K562 (cell line): ENCODE results near the gene ZNF174. TPM values are rescaled to one million over a fixed set of nuclear protein-coding genes. Genes with fewer than 3 reads are reported as not detected.

ENCODE experiments used
- EGR1 ChIP-seq: fragments of 450-650 bp; conservative IDR thresholded peaks from 2 replicates; pipeline ENCODE4 v1.6.1; 2017; ENCODE audit warnings: mild to moderate bottlenecking
- EHMT2 ChIP-seq: fragments of 450-650 bp; IDR thresholded peaks from 2 replicates; pipeline ENCODE4 v1.6.1; 2018; ENCODE audit warnings: antibody characterized with exemption
- ETV5 ChIP-seq: sonication (generic); formaldehyde crosslinking; IDR thresholded peaks from 2 replicates; pipeline ENCODE4 v1.4.0; 2020; ENCODE audit warnings: low read depth, mild to moderate bottlenecking, missing genetic modification reagents
- GATAD2B ChIP-seq: fragments of 450-650 bp; IDR thresholded peaks from 2 replicates; pipeline ENCODE4 v1.6.1; 2017; ENCODE audit warnings: mild to moderate bottlenecking, borderline replicate concordance
- HDAC8 ChIP-seq: fragments of 450-650 bp; IDR thresholded peaks from 2 replicates; pipeline ENCODE4 v1.6.1; 2016; ENCODE audit warnings: mild to moderate bottlenecking, missing genetic modification characterization, moderate library complexity, missing compliant biosample characterization
- MTA3 ChIP-seq: fragments of 450-650 bp; formaldehyde crosslinking; IDR thresholded peaks from 2 replicates; pipeline ENCODE4 v1.6.1; 2017; ENCODE audit warnings: mild to moderate bottlenecking, borderline replicate concordance
- NR4A1 ChIP-seq, 2 experiments: fragments of 250-450 bp in 1 of 2; fragments of 450-650 bp in 1 of 2; sonication (Bioruptor Pico) in 1 of 2; IDR thresholded peaks; 2 replicates each; pipeline versions ENCODE4 v1.4.0 to v1.6.1; 2016 to 2020; ENCODE audit warnings: mild to moderate bottlenecking in 2 of 2, missing compliant biosample characterization in 1 of 2, missing genetic modification characterization in 1 of 2, moderate library complexity in 1 of 2
- PHF21A ChIP-seq: fragments of 450-650 bp; IDR thresholded peaks from 2 replicates; pipeline ENCODE4 v1.6.1; 2017; ENCODE audit warnings: low read depth, borderline replicate concordance
- RREB1 ChIP-seq: fragments of 250-450 bp; sonication (Bioruptor Pico); IDR thresholded peaks from 2 replicates; pipeline ENCODE4 v1.4.0; 2020
- SMAD4 ChIP-seq: fragments of 250-450 bp; sonication (Bioruptor Pico); conservative IDR thresholded peaks from 2 replicates; pipeline ENCODE4 v1.8.0; 2021; ENCODE audit warnings: inconsistent platforms, mild to moderate bottlenecking, moderate library complexity
- XRCC5 ChIP-seq: fragments of 200-400 bp; formaldehyde crosslinking; IDR thresholded peaks from 2 replicates; pipeline ENCODE4 v1.6.1; 2017; ENCODE audit warnings: low read depth, mild to moderate bottlenecking, low read length
- ZNF263 ChIP-seq: sonication (generic); formaldehyde crosslinking; IDR thresholded peaks from 2 replicates; pipeline ENCODE4 v1.8.0; 2022; ENCODE audit warnings: mild to moderate bottlenecking, missing genetic modification reagents, borderline replicate concordance
- ZNF431 ChIP-seq: sonication (generic); formaldehyde crosslinking; IDR thresholded peaks from 2 replicates; pipeline ENCODE4 v1.8.0; 2022; ENCODE audit warnings: mild to moderate bottlenecking, missing genetic modification reagents
- ZNF511 ChIP-seq: sonication (generic); formaldehyde crosslinking; IDR thresholded peaks from 2 replicates; pipeline ENCODE4 v1.8.0; 2022; ENCODE audit warnings: mild to moderate bottlenecking, missing genetic modification reagents
- ZNF583 ChIP-seq: fragments of 250-450 bp; sonication (Bioruptor Pico); IDR thresholded peaks from 2 replicates; pipeline ENCODE4 v1.4.0; 2020
- polyA plus RNA-seq, 8 experiments: library from polyadenylated mRNA; depleted of rRNA in 4 of 8; stranded (reverse) in 5 of 8; unstranded in 3 of 8; fragments of >200 nt; fragmentation: Nextera tagmentation in 2 of 8; fragmentation: Illumina TruSeq in 1 of 8; extraction: Ambion mirVana in 2 of 8; extraction: Trizol in 1 of 8; gene quantifications; 2 replicates each; pipeline versions ENCODE4 v1.2.1 to v1.2.3, GENCODE V29; 2011 to 2014; ENCODE audit warnings: inconsistent platforms in 1 of 8, missing spikeins in 1 of 8
- total RNA-seq, 7 experiments: library from RNA; depleted of rRNA in 6 of 7; stranded (reverse); fragments of >200 nt in 6 of 7; fragmentation: Illumina TruSeq in 2 of 7; extraction: Trizol in 2 of 7; gene quantifications; 2 replicates each; pipeline versions ENCODE4 v1.2.1 to v1.2.3, GENCODE V29; 2011 to 2021; ENCODE audit warnings: low replicate concordance in 1 of 7
- TF ChIP-seq, protein P1 (sequence below): sonication (generic); formaldehyde crosslinking; IDR thresholded peaks from 2 replicates; pipeline ENCODE4 v1.8.1; 2023; ENCODE audit warnings: mild to moderate bottlenecking, missing genetic modification reagents, moderate library complexity
- TF ChIP-seq, protein P2 (sequence below): fragments of 450-650 bp; conservative IDR thresholded peaks from 2 replicates; pipeline ENCODE4 v1.6.1; 2016; ENCODE audit warnings: missing genetic modification characterization, low read depth, mild to moderate bottlenecking, control low read depth, missing compliant biosample characterization

ZNF174 gene
- total and polyA plus RNA-seq, 9 of the 15 experiments (the other 6 are each of a cell fraction or from before 2014, with no cell fraction given): 5.1 to 19.1 (median 12.5) TPM

GRCh38 chr16:3400779-3401688, at the start of gene ZNF174, which contains the start of gene ZSCAN32 (continued):
- TF ChIP-seq HDAC8: peak; percentile 53; the same call in 1 of the 2 replicates
- TF ChIP-seq, protein P1, sequence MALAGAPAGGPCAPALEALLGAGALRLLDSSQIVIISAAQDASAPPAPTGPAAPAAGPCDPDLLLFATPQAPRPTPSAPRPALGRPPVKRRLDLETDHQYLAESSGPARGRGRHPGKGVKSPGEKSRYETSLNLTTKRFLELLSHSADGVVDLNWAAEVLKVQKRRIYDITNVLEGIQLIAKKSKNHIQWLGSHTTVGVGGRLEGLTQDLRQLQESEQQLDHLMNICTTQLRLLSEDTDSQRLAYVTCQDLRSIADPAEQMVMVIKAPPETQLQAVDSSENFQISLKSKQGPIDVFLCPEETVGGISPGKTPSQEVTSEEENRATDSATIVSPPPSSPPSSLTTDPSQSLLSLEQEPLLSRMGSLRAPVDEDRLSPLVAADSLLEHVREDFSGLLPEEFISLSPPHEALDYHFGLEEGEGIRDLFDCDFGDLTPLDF (CRISPR knock-in tag): peak; percentile 52
- TF ChIP-seq PHF21A: no peak
- TF ChIP-seq NR4A1 (CRISPR knock-in tag; IDR thresholded peaks at IDR 0.05): peak; percentile 42; the same call in 1 of the 2 replicates
- TF ChIP-seq NR4A1 (tag; IDR thresholded peaks at IDR 0.05): no peak
- peak; percentile 66; the same call in 1 of the 2 replicates for TF ChIP-seq ZNF511 (CRISPR knock-in tag)
- peak; percentile 48; the same call in 1 of the 2 replicates for TF ChIP-seq SMAD4 (CRISPR knock-in tag)
- peak; percentile 62 for TF ChIP-seq EGR1
- TF ChIP-seq MTA3: 0 out of 2 replicates have a peak, but pooled peaks have one; percentile 83
- TF ChIP-seq ZNF583: 0 out of 2 replicates have a peak, but pooled peaks have one; percentile 19
- 0 out of 2 replicates have a peak, but pooled peaks have one; percentile 47 for TF ChIP-seq XRCC5
- TF ChIP-seq, protein P2, sequence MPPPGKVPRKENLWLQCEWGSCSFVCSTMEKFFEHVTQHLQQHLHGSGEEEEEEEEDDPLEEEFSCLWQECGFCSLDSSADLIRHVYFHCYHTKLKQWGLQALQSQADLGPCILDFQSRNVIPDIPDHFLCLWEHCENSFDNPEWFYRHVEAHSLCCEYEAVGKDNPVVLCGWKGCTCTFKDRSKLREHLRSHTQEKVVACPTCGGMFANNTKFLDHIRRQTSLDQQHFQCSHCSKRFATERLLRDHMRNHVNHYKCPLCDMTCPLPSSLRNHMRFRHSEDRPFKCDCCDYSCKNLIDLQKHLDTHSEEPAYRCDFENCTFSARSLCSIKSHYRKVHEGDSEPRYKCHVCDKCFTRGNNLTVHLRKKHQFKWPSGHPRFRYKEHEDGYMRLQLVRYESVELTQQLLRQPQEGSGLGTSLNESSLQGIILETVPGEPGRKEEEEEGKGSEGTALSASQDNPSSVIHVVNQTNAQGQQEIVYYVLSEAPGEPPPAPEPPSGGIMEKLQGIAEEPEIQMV (tag): no peak
- TF ChIP-seq RREB1 (CRISPR knock-in tag): 0 out of 2 replicates have a peak, but pooled peaks have one; percentile 41
- no peak for TF ChIP-seq EHMT2
- TF ChIP-seq ETV5 (CRISPR knock-in tag): peak; percentile 90
- peak; percentile 61; the same call in 1 of the 2 replicates for TF ChIP-seq ZNF263 (CRISPR knock-in tag)
- TF ChIP-seq ZNF431 (CRISPR knock-in tag): peak; percentile 77; the same call in 1 of the 2 replicates
- TF ChIP-seq GATAD2B: no peak
